SK-N-MC (cell line): ENCODE results near the gene ZDHHC13.
A peak's percentile ranks its signal among the peaks of the same experiment; 100 is the strongest.

ENCODE experiments used
- DNase-seq: peaks from one replicate; pipeline ENCODE4 v3.0.0-alpha.2; 2011; ENCODE audit warnings: low read depth, low spot score
- H3K27ac ChIP-seq: fragments of 200-600 bp; sonication (generic); 2 replicates; pipeline ENCODE4 v1.5.1; 2016; ENCODE audit warnings: mixed run types
- H3K36me3 ChIP-seq: fragments of 200-600 bp; sonication (generic); 2 replicates; pipeline ENCODE4 v1.6.1; 2017; ENCODE audit warnings: antibody characterized with exemption, low read length, mixed read lengths; ENCODE audit not compliant: insufficient read depth
- H3K4me3 ChIP-seq: fragments of 200-600 bp; sonication (generic); 2 replicates; pipeline ENCODE4 v1.5.1; 2016
- H3K9ac ChIP-seq: fragments of 200-600 bp; sonication (generic); 2 replicates; pipeline ENCODE4 v1.8.0; 2017; ENCODE audit warnings: mixed run types, mixed read lengths; ENCODE audit not compliant: insufficient read length
- H3K9me3 ChIP-seq: fragments of 200-600 bp; sonication (generic); 2 replicates; pipeline ENCODE4 v1.6.1; 2017; ENCODE audit warnings: low read depth, mild to moderate bottlenecking, antibody characterized with exemption, low read length, moderate library complexity, mixed read lengths
- EZH2 ChIP-seq: fragments of 200-600 bp; sonication (generic); IDR thresholded peaks from one replicate; pipeline ENCODE4 v1.6.1; 2017; ENCODE audit warnings: antibody characterized with exemption
- FOXP2 ChIP-seq: optimal IDR thresholded peaks from 2 replicates; pipeline ENCODE3; 2011; ENCODE audit warnings: mild to moderate bottlenecking, moderate library complexity; ENCODE audit not compliant: insufficient read depth; ENCODE audit errors: extremely low read length, control extremely low read depth
- POLR2AphosphoS5 ChIP-seq: IDR thresholded peaks from 2 replicates; pipeline ENCODE4 v1.6.1; 2012; ENCODE audit warnings: mild to moderate bottlenecking, low read depth, low read length, borderline replicate concordance

Gene ZDHHC13

GRCh38 chr11:19187114-19187832 lies 70.3 kb downstream of the ZDHHC13 start:
- no peak overlapping the region for H3K9ac ChIP-seq
- H3K4me3 ChIP-seq: no peak overlapping the region
- H3K36me3 ChIP-seq: no peaks in the 10 kb centered on the region
- DNase-seq: no peak
- H3K27ac ChIP-seq: no peak overlapping the region
- no peak for TF ChIP-seq FOXP2
- no peak for TF ChIP-seq POLR2AphosphoS5
- TF ChIP-seq EZH2: no peak
- H3K9me3 ChIP-seq: 0 out of 2 replicates have a peak, but pooled peaks cover 2% of the 10 kb centered on the region

- Histone ChIP-seq H3K36me3 (no peaks in the 10 kb centered on the region), H3K9ac (no peak overlapping the region), H3K27ac (no peak overlapping the region), H3K4me3 (no peak overlapping the region), H3K9me3 (0 out of 2 replicates have a peak, but pooled peaks cover 2% of the 10 kb centered on the region)
- TF ChIP-seq POLR2AphosphoS5: no peak
- no peak for TF ChIP-seq FOXP2
- no peak for TF ChIP-seq EZH2
- DNase-seq: no peak
Measured at GRCh38 chr11:19187833-19188258, 70.9 kb downstream of the ZDHHC13 start.

DNA sequence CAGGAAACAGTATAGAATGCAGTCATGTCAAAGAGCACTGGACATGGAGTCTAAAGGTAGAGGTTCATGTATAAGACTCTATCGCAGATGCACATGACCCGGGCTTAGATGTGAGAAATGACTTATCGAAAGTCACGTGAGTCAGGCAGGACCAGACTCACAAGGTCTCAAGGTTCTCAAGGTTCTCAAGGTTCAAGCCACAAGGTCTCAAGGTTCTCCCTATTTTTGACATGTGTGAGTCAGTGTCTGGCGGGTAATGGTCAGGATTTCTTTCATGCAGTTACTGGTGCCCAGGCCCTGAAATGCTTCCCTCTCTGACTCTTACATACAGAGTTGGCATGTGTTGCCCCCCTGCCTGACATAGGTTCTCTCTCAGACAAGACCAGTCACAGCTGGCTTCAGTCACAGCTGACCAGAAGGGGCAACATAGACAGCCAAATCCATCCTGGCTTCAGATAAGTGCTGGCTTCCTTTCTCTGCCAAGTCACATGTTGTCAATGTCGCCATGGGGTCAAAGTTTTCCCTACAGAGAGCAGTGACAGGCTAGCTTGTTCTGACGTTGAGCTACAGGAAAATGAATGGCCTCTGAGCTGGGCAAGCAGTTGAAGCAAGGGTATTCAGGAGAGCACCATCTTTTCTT lies 74.7 kb downstream of the ZDHHC13 start:
- H3K36me3 ChIP-seq: no peaks in the 10 kb centered on the region
- no peak for DNase-seq
- 0 out of 2 replicates have a peak, but pooled peaks cover 2% of the 10 kb centered on the region for H3K9me3 ChIP-seq
- no peak overlapping the region for H3K27ac ChIP-seq
- no peak overlapping the region for H3K4me3 ChIP-seq
- no peak overlapping the region for H3K9ac ChIP-seq
- TF ChIP-seq EZH2: no peak
- no peak for TF ChIP-seq POLR2AphosphoS5
- TF ChIP-seq FOXP2: no peak

- no peaks in the 10 kb centered on the region for H3K36me3 ChIP-seq
- H3K9me3 ChIP-seq: 0 out of 2 replicates have a peak, but pooled peaks cover 2% of the 10 kb centered on the region
- DNase-seq: no peak
- no peak overlapping the region for H3K27ac ChIP-seq
- no peak overlapping the region for H3K9ac ChIP-seq
- TF ChIP-seq EZH2: no peak
- no peak for TF ChIP-seq POLR2AphosphoS5
- no peak for TF ChIP-seq FOXP2
- no peak overlapping the region for H3K4me3 ChIP-seq
Measured at GRCh38 chr11:19193916-19194315, 76.9 kb downstream of the ZDHHC13 start.

DNA sequence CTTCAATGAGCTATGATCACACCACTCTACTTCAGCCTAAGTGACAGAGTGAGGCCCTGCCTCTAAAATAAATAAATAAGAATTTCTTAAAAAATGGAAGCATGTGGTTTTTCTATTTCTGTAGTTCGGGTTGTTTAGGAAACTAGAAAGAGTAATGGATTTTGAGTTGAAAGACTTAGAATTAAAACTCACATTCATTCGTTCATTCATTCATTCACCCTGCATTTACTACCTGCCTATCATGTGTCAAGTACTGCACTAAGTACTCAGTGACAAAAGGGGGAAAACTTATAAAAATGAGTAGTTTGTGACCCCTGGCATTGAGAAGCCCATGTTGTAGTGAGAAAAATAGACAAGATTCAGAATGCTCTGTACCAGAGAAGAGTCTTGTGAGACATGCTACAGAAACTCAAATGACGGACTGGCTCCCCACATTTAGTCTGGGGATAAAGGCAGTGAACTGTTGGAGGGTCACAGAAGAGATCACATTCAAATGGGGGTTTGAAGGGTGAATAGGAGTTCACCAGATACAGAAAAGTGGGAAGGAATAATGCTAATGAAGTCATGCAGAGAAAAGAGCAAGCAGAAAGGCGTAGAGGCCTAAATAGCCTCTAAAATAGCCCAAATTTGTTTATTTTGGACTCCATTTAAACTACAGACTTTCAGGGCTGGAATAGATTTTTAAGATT lies 77.8 kb downstream of the ZDHHC13 start:
- Histone ChIP-seq H3K27ac (no peak overlapping the region), H3K9me3 (no peaks in the 10 kb centered on the region), H3K36me3 (no peaks in the 10 kb centered on the region), H3K9ac (no peak overlapping the region), H3K4me3 (no peak overlapping the region)
- TF ChIP-seq FOXP2 (no peak), POLR2AphosphoS5 (no peak)
- DNase-seq: no peak

GRCh38 chr11:19196432-19196831 lies 79.5 kb downstream of the ZDHHC13 start:
- Histone ChIP-seq H3K36me3 (no peaks in the 10 kb centered on the region), H3K9ac (no peak overlapping the region), H3K4me3 (no peak overlapping the region), H3K9me3 (no peaks in the 10 kb centered on the region), H3K27ac (no peak overlapping the region)
- no peak for DNase-seq
- TF ChIP-seq FOXP2: no peak
- TF ChIP-seq POLR2AphosphoS5: no peak
- TF ChIP-seq EZH2: no peak

DNA sequence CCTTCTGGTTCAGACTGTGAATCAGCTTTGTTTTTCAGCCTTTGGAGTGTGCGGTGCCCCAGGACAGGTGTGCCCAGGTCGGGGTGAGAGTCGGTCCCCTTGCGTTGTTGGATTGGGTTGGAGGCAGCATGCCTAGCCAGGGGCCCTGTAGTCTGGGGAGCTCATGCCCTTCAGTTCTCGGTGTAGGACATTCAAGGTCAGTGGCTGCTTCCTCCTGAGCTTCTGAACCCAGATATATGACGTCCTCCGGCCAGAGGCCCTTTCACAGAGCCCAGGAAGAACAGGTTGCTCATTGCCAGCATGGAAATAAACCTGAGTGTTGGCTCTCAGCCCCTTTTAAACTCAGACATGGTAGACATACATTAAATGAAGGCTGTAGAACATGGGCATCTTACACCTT lies 82.1 kb downstream of the ZDHHC13 start:
- Histone ChIP-seq H3K9me3 (no peaks in the 10 kb centered on the region), H3K9ac (no peak overlapping the region), H3K27ac (no peak overlapping the region), H3K4me3 (no peak overlapping the region), H3K36me3 (no peaks in the 10 kb centered on the region)
- no peak for DNase-seq
- TF ChIP-seq FOXP2 (no peak), POLR2AphosphoS5 (no peak), EZH2 (no peak)

DNA sequence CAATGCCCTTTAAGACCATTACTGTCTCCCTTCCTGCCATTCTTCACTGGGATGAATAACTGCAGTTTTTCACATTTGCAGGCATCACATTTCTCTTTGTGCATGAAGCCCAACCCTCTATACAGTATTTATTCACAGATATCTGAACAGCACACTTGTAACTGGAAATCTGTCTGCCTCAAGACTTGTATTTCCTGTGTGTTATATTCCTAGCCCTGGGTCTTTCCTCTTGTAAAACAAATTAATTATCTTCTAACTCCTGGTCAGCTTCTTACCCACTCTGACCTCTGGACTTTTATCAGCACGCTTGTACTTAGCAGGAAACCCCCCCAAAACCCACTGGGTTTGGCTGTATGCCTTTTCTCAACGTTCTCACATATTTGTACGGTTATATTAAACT lies 82.8 kb downstream of the ZDHHC13 start:
- no peak overlapping the region for H3K27ac ChIP-seq
- no peak for TF ChIP-seq POLR2AphosphoS5
- TF ChIP-seq EZH2: no peak
- TF ChIP-seq FOXP2: no peak
- DNase-seq: no peak
- no peaks in the 10 kb centered on the region for H3K9me3 ChIP-seq
- 0 out of 2 replicates have a peak overlapping the region, but pooled peaks have one; percentile 0 for H3K4me3 ChIP-seq
- H3K36me3 ChIP-seq: no peaks in the 10 kb centered on the region
- H3K9ac ChIP-seq: no peak overlapping the region
